Measurements from ENCODE around the gene GLYATL3. TPM values are rescaled to one million over a fixed set of nuclear protein-coding genes. Genes with fewer than 3 reads are reported as not detected.

The GLYATL3 gene
- total RNA-seq, 1 donor from 2014 or later = not detected

- no peak for TF ChIP-seq CTCF (IDR thresholded peaks at IDR 0.05; ENCODE audit: unreplicated experiment)
- Mint-ChIP-seq H3K9me3 (no peaks in the 10 kb centered on the region), H3K4me1 (peaks cover 7% of the 10 kb centered on the region), H3K27ac (no peak overlapping the region), H3K36me3 (no peaks in the 10 kb centered on the region), H3K4me3 (no peak overlapping the region), H3K27me3 (ENCODE audit: low read depth) (no peaks in the 10 kb centered on the region)
- DNase-seq (ENCODE audit: low spot score in 2 of 2, unreplicated experiment in 2 of 2) = no peak
Measured at GRCh38 chr6:49516147-49516505, 16.4 kb downstream of the GLYATL3 start.

GRCh38 chr6:49517919-49518318 lies 18.2 kb downstream of the GLYATL3 start:
- DNase-seq (ENCODE audit: low spot score in 2 of 2, unreplicated experiment in 2 of 2) = no peak
- TF ChIP-seq CTCF (IDR thresholded peaks at IDR 0.05; ENCODE audit: unreplicated experiment) = no peak
- Mint-ChIP-seq H3K36me3 (no peaks in the 10 kb centered on the region), H3K4me1 (peaks cover 7% of the 10 kb centered on the region), H3K9me3 (no peaks in the 10 kb centered on the region), H3K4me3 (no peak overlapping the region), H3K27ac (no peak overlapping the region), H3K27me3 (ENCODE audit: low read depth) (no peaks in the 10 kb centered on the region)

GRCh38 chr6:49519660-49520059 lies 19.9 kb downstream of the GLYATL3 start:
- no peaks in the 10 kb centered on the region for H3K9me3 Mint-ChIP-seq
- no peak for DNase-seq (ENCODE audit: low spot score in 2 of 2, unreplicated experiment in 2 of 2)
- TF ChIP-seq CTCF (IDR thresholded peaks at IDR 0.05; ENCODE audit: unreplicated experiment) = no peak
- H3K27me3 Mint-ChIP-seq (ENCODE audit: low read depth) = no peaks in the 10 kb centered on the region
- no peaks in the 10 kb centered on the region for H3K36me3 Mint-ChIP-seq
- no peak overlapping the region for H3K27ac Mint-ChIP-seq
- peaks cover 7% of the 10 kb centered on the region for H3K4me1 Mint-ChIP-seq
- H3K4me3 Mint-ChIP-seq = no peak overlapping the region

GRCh38 chr6:49522710-49523593 lies 23.2 kb downstream of the GLYATL3 start:
- Mint-ChIP-seq H3K36me3 (no peaks in the 10 kb centered on the region), H3K4me3 (no peak overlapping the region), H3K9me3 (no peaks in the 10 kb centered on the region), H3K27ac (no peak overlapping the region), H3K27me3 (ENCODE audit: low read depth) (no peaks in the 10 kb centered on the region), H3K4me1 (peaks cover 7% of the 10 kb centered on the region)
- no peak for DNase-seq (ENCODE audit: low spot score in 2 of 2, unreplicated experiment in 2 of 2)
- TF ChIP-seq CTCF (IDR thresholded peaks at IDR 0.05; ENCODE audit: unreplicated experiment) = no peak

GRCh38 chr6:49523901-49524300 lies 24.2 kb downstream of the GLYATL3 start:
- Mint-ChIP-seq H3K36me3 (no peaks in the 10 kb centered on the region), H3K4me1 (peaks cover 7% of the 10 kb centered on the region)

More at GRCh38 chr6:49523901-49524300, 24.2 kb downstream of the GLYATL3 start:
- TF ChIP-seq CTCF (IDR thresholded peaks at IDR 0.05; ENCODE audit: unreplicated experiment) = no peak
- Mint-ChIP-seq H3K9me3 (no peaks in the 10 kb centered on the region), H3K27ac (no peak overlapping the region), H3K4me3 (no peak overlapping the region), H3K27me3 (ENCODE audit: low read depth) (no peaks in the 10 kb centered on the region)
- DNase-seq (ENCODE audit: low spot score in 2 of 2, unreplicated experiment in 2 of 2) = no peak
